ENCODE data around the gene RAB1B.

RAB1B gene

GRCh38 chr11:66264383-66264782 lies 4.1 kb upstream of the RAB1B start:
- peaks cover 20% of the 10 kb centered on the region for H3K4me1 Mint-ChIP-seq
- no peak overlapping the region for H3K27ac Mint-ChIP-seq
- no peaks in the 10 kb centered on the region for H3K27me3 Mint-ChIP-seq (ENCODE audit: low read depth)
- H3K9me3 Mint-ChIP-seq: no peaks in the 10 kb centered on the region
- H3K4me3 Mint-ChIP-seq: peak overlapping the region in 1 of 3 experiments; percentile 23
- peaks cover 31% of the 10 kb centered on the region for H3K36me3 Mint-ChIP-seq (ENCODE audit: low read depth)
- TF ChIP-seq CTCF (IDR thresholded peaks at IDR 0.05; ENCODE audit: unreplicated experiment in 3 of 3): no peak

GRCh38 chr11:66264914-66265313 lies 3.5 kb upstream of the RAB1B start:
- H3K36me3 Mint-ChIP-seq (ENCODE audit: low read depth): peaks cover 27% of the 10 kb centered on the region
- no peak for TF ChIP-seq CTCF (IDR thresholded peaks at IDR 0.05; ENCODE audit: unreplicated experiment in 3 of 3)
- H3K27ac Mint-ChIP-seq: no peak overlapping the region
- peak overlapping the region in 1 of 3 experiments; percentile 23 for H3K4me3 Mint-ChIP-seq
- H3K27me3 Mint-ChIP-seq (ENCODE audit: low read depth): no peaks in the 10 kb centered on the region
- no peaks in the 10 kb centered on the region for H3K9me3 Mint-ChIP-seq
- H3K4me1 Mint-ChIP-seq: peaks cover 15% of the 10 kb centered on the region

DNA sequence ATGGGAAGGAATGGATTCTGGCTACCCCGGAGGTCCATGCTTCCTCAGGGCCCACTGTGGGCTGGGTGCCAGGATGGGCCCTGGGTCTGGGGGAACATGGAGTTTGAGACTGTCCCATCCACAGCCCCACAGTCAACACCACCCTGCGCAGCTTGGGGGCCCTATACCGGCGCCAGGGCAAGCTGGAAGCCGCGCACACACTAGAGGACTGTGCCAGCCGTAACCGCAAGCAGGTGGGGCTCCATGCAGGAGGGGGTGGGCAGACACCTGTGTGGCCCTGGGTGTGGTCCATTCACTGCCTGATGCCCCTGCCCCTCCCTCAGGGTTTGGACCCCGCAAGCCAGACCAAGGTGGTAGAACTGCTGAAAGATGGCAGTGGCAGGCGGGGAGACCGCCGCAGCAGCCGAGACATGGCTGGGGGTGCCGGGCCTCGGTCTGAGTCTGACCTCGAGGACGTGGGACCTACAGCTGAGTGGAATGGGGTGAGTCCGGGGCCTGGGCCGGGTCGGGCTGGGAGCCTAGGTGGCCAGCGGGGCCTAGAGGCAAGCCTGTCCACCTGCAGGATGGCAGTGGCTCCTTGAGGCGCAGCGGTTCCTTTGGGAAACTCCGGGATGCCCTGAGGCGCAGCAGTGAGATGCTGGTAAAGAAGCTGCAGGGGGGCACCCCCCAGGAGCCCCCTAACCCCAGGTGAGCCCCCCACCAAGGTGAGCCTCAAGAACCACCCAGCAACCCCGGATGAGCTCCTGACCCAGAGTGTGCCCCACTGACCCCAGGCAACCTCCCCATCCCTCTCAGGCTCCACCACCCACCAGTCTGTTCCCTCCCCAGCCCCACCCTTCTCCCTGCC lies 2.7 kb upstream of the RAB1B start:
- H3K9me3 Mint-ChIP-seq: no peaks in the 10 kb centered on the region
- no peak for TF ChIP-seq CTCF (IDR thresholded peaks at IDR 0.05; ENCODE audit: unreplicated experiment in 3 of 3)
- no peak overlapping the region for H3K27ac Mint-ChIP-seq
- peaks cover 24% of the 10 kb centered on the region for H3K36me3 Mint-ChIP-seq (ENCODE audit: low read depth)
- H3K4me3 Mint-ChIP-seq: peak overlapping the region in 2 of 3 experiments; percentile 23 to 32
- H3K4me1 Mint-ChIP-seq: peaks cover 11% of the 10 kb centered on the region
- no peaks in the 10 kb centered on the region for H3K27me3 Mint-ChIP-seq (ENCODE audit: low read depth)

GRCh38 chr11:66266378-66267038 lies 1.9 kb upstream of the RAB1B start:
- Mint-ChIP-seq H3K36me3 (ENCODE audit: low read depth) (peaks cover 25% of the 10 kb centered on the region), H3K9me3 (no peaks in the 10 kb centered on the region), H3K4me3 (peak overlapping the region; percentile 94 to 96 (median 96)), H3K27me3 (ENCODE audit: low read depth) (no peaks in the 10 kb centered on the region), H3K27ac (peak overlapping the region; percentile 87 to 99 (median 97)), H3K4me1 (peaks cover 11% of the 10 kb centered on the region)
- no peak for TF ChIP-seq CTCF (IDR thresholded peaks at IDR 0.05; ENCODE audit: unreplicated experiment in 3 of 3)

GRCh38 chr11:66267039-66267378 lies 1.4 kb upstream of the RAB1B start:
- peaks cover 11% of the 10 kb centered on the region for H3K4me1 Mint-ChIP-seq
- H3K27me3 Mint-ChIP-seq (ENCODE audit: low read depth): no peaks in the 10 kb centered on the region
- H3K4me3 Mint-ChIP-seq: peak overlapping the region; percentile 94 to 96 (median 96)
- no peaks in the 10 kb centered on the region for H3K9me3 Mint-ChIP-seq
- peak overlapping the region; percentile 87 to 99 (median 97) for H3K27ac Mint-ChIP-seq
- H3K36me3 Mint-ChIP-seq (ENCODE audit: low read depth): peaks cover 28% of the 10 kb centered on the region
- TF ChIP-seq CTCF (IDR thresholded peaks at IDR 0.05; ENCODE audit: unreplicated experiment in 3 of 3): no peak
